Activated CD4-positive, alpha-beta T cell treated with anti-CD3 and anti-CD28 coated beads for 48 hours (primary cell): Measurements from ENCODE around the gene CRYL1.

Experiments
- DNase-seq: peaks from one replicate; pipeline ENCODE4 v3.0.0-alpha.2; 2020

Gene CRYL1

GRCh38 chr13:20525601-20526544, at the start of gene CRYL1:
Gene CRYL1 (minus strand): TSS chr13:20525857. CDS start chr13:20525794, 63 bp downstream.
- peak; percentile 73 for DNase-seq

- no peak for DNase-seq
Measured at GRCh38 chr13:20573636-20574035, 48.0 kb upstream of the CRYL1 start.

GRCh38 chr13:20573186-20573585, 47.5 kb upstream of the CRYL1 start:
- DNase-seq: no peak

- DNase-seq: peak; percentile 12
Measured at GRCh38 chr13:20571676-20572075, 46.0 kb upstream of the CRYL1 start.

GRCh38 chr13:20570517-20570916, 44.9 kb upstream of the CRYL1 start:
- no peak for DNase-seq

- DNase-seq: no peak
Measured at GRCh38 chr13:20567881-20568528, 42.3 kb upstream of the CRYL1 start.

GRCh38 chr13:20566898-20567874, 41.5 kb upstream of the CRYL1 start, which contains the start of gene IFT88:
Gene IFT88 (plus strand): TSS chr13:20567157. CDS start chr13:20574386, 7,229 bp downstream.
- peak; percentile 83 for DNase-seq

GRCh38 chr13:20566468-20566897, 40.8 kb upstream of the CRYL1 start:
- no peak for DNase-seq

GRCh38 chr13:20565115-20565736, 39.6 kb upstream of the CRYL1 start:
- peak; percentile 8 for DNase-seq

- DNase-seq: no peak
Measured at GRCh38 chr13:20561741-20562140, 36.1 kb upstream of the CRYL1 start.

- DNase-seq: no peak
Measured at GRCh38 chr13:20559659-20560356, 34.2 kb upstream of the CRYL1 start.

GRCh38 chr13:20558982-20559381, 33.3 kb upstream of the CRYL1 start:
- no peak for DNase-seq

- DNase-seq: no peak
Measured at GRCh38 chr13:20553311-20553710, 27.7 kb upstream of the CRYL1 start.

- no peak for DNase-seq
Measured at GRCh38 chr13:20550799-20551198, 25.1 kb upstream of the CRYL1 start.

GRCh38 chr13:20547479-20547908, 21.8 kb upstream of the CRYL1 start:
- DNase-seq: no peak

- no peak for DNase-seq
Measured at GRCh38 chr13:20546556-20546955, 20.9 kb upstream of the CRYL1 start.

- no peak for DNase-seq
Measured at GRCh38 chr13:20544201-20544923, 18.7 kb upstream of the CRYL1 start.

GRCh38 chr13:20536992-20537391, 11.3 kb upstream of the CRYL1 start:
- DNase-seq: no peak

- DNase-seq: no peak
Measured at GRCh38 chr13:20534038-20534608, 8.5 kb upstream of the CRYL1 start.

GRCh38 chr13:20528452-20528851, 2.8 kb upstream of the CRYL1 start:
- DNase-seq: peak; percentile 40
